ENCODE results near the gene HSD17B11. TPM values are rescaled to one million over a fixed set of nuclear protein-coding genes. Genes with fewer than 3 reads are reported as not detected.

Gene HSD17B11
- total and polyA plus RNA-seq, 2 of the 8 experiments (the other 6 are each of a cell fraction or from before 2014, with no cell fraction given) = 6.0 to 9.0 TPM

DNA sequence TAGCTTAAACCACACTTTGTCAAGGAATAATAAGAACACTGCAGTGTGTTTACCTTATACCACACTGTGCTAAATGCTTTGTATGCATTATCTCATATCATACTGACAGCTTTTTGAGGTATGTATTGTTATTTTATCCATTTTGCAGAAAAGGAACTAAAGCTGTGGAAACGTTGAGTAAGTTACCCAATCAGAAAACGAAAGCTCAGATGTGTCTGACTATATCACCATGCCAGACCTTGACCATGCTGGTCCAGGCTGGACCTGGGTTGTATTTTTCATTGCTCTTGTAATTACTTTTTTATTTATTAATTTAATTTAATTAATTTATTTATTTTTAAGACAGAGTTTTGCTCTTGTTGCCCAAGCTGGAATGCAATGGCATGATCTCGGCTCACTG, 2.1 kb downstream of the HSD17B11 start:
- Histone ChIP-seq H2BK5ac (ENCODE audit: low read depth, low read length) (no peak overlapping the region), H3K79me1 (ENCODE audit: low read depth, low read length) (peaks cover 2% of the 10 kb centered on the region; the same call in 1 of the 2 replicates), H4K5ac (ENCODE audit: insufficient read length, low read depth, low read length) (no peak overlapping the region), H3K23ac (ENCODE audit: insufficient read length) (no peak overlapping the region), H3K4me1 (replicated peaks in 1 of 4; ENCODE audit: control insufficient read depth in 3 of 4, insufficient read depth in 4 of 4, low read length in 3 of 4) (no peaks in the 10 kb centered on the region; a peak in 1 of 7 replicates), H3K9me3 (ENCODE audit: insufficient read depth in 2 of 2, low read depth in 1 of 2, low read length in 1 of 2) (peaks cover 0 to 2% of the 10 kb centered on the region in 2 experiments; a peak in 2 of 4 replicates), H3K79me2 (ENCODE audit: control insufficient read depth in 1 of 2, insufficient read depth in 2 of 2, low read length in 2 of 2) (no peaks in the 10 kb centered on the region; a peak in 1 of 4 replicates), H4K20me1 (replicated peaks in 1 of 2; ENCODE audit: control insufficient read depth in 1 of 2, insufficient read depth in 2 of 2, low read length in 2 of 2) (peaks cover 0 to 1% of the 10 kb centered on the region in 2 experiments), H3K14ac (ENCODE audit: insufficient read length) (no peak overlapping the region), H3K36me3 (ENCODE audit: control insufficient read depth in 2 of 4, insufficient read depth in 4 of 4, low read length in 3 of 4) (no peaks in the 10 kb centered on the region; a peak in 2 of 8 replicates), H3K27ac (ENCODE audit: low read depth, low read length) (no peak overlapping the region), H3K4me3 (ENCODE audit: extremely low read depth in 1 of 4, insufficient read depth in 2 of 4, low read depth in 3 of 4, low read length in 4 of 4) (no peak overlapping the region), H2AFZ (ENCODE audit: low read length) (no peak overlapping the region), H2BK12ac (ENCODE audit: low read depth, low read length) (no peak overlapping the region), H3K9ac (replicated peaks in 1 of 4; ENCODE audit: extremely low read depth in 1 of 4, low read depth in 3 of 4, low read length in 3 of 4) (no peak overlapping the region), H2BK120ac (replicated peaks; ENCODE audit: low read depth, low read length) (no peak overlapping the region), H3K4ac (replicated peaks; ENCODE audit: insufficient read length, low read depth, low read length) (no peak overlapping the region), H2AK5ac (ENCODE audit: low read depth, low read length) (no peak overlapping the region), H2BK20ac (ENCODE audit: low read length) (no peak overlapping the region), H2BK15ac (ENCODE audit: low read length) (no peak overlapping the region), H3K4me2 (ENCODE audit: insufficient read depth in 1 of 2, low read depth in 2 of 2, low read length in 2 of 2) (no peak overlapping the region), H3K23me2 (ENCODE audit: low read depth, low read length) (0 out of 2 replicates have a peak, but pooled peaks cover 3% of the 10 kb centered on the region), H4K8ac (ENCODE audit: extremely low read depth, insufficient read depth, low read length) (no peak overlapping the region), H4K91ac (replicated peaks; ENCODE audit: insufficient read length, low read length) (no peak overlapping the region), H3K56ac (replicated peaks; ENCODE audit: insufficient read length, low read depth, low read length) (no peak overlapping the region), H3K27me3 (replicated peaks in 1 of 4; ENCODE audit: control insufficient read depth in 3 of 4, extremely low read depth in 1 of 4, insufficient read depth in 3 of 4, low read length in 3 of 4) (no peaks in the 10 kb centered on the region), H3K18ac (ENCODE audit: extremely low read depth, low read length) (no peak overlapping the region)
- CTCF ChIA-PET (ENCODE audit: partially characterized antibody) = interaction anchor here (1.0 to 1.3 kb wide), 2 partner anchors 13 to 25 kb away, joined by 3 to 7 read pairs; no protein-coding TSS in a partner anchor
- no peak for DNase-seq (ENCODE audit: low read depth in 1 of 2, low spot score in 2 of 2)
- POLR2A ChIA-PET (ENCODE audit: partially characterized antibody) = interaction anchor here (1.1 kb wide), 1 partner anchor 33 kb away, joined by 3 read pairs; the partner anchor contains the start of gene NUDT9
- WGBS, 2 experiments (ENCODE audit: extremely low coverage in 1 of 2, insufficient coverage in 1 of 2, insufficient read length in 1 of 2, insufficient replicate concordance in 2 of 2, low coverage in 1 of 2, low lambda C conversion rate in 2 of 2, missing lambda C conversion rate in 1 of 2) = 91% methylated on average over 3 of the region's 3 CpGs; no CpG with 5 or more reads in 1 of the 2 experiments
- FAIRE-seq = no peak
- TF ChIP-seq NANOG (IDR thresholded peaks at IDR 0.05; ENCODE audit: insufficient read depth, low read depth, low read length, poor library complexity, severe bottlenecking) (no peak), ASH2L (IDR thresholded peaks at IDR 0.05; ENCODE audit: low read length) (no peak), JUN (IDR thresholded peaks at IDR 0.05; ENCODE audit: low read depth, low read length) (no peak), SUZ12 (IDR thresholded peaks at IDR 0.05; ENCODE audit: low read length) (no peak), RAD21 (IDR thresholded peaks at IDR 0.05 in 1 of 2, conservative IDR thresholded peaks at IDR 0.05 in 1 of 2; ENCODE audit: low read depth in 2 of 2, low read length in 2 of 2) (no peak), SRF (IDR thresholded peaks at IDR 0.05; ENCODE audit: low read depth, low read length) (no peak), POLR2AphosphoS5 (IDR thresholded peaks at IDR 0.05; ENCODE audit: low read depth, low read length) (no peak)
- TF ChIP-seq, protein P1, sequence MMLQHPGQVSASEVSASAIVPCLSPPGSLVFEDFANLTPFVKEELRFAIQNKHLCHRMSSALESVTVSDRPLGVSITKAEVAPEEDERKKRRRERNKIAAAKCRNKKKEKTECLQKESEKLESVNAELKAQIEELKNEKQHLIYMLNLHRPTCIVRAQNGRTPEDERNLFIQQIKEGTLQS (IDR thresholded peaks at IDR 0.05; ENCODE audit: insufficient read depth, low read depth, low read length) = no peak
- TF ChIP-seq, protein P2, sequence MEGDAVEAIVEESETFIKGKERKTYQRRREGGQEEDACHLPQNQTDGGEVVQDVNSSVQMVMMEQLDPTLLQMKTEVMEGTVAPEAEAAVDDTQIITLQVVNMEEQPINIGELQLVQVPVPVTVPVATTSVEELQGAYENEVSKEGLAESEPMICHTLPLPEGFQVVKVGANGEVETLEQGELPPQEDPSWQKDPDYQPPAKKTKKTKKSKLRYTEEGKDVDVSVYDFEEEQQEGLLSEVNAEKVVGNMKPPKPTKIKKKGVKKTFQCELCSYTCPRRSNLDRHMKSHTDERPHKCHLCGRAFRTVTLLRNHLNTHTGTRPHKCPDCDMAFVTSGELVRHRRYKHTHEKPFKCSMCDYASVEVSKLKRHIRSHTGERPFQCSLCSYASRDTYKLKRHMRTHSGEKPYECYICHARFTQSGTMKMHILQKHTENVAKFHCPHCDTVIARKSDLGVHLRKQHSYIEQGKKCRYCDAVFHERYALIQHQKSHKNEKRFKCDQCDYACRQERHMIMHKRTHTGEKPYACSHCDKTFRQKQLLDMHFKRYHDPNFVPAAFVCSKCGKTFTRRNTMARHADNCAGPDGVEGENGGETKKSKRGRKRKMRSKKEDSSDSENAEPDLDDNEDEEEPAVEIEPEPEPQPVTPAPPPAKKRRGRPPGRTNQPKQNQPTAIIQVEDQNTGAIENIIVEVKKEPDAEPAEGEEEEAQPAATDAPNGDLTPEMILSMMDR (IDR thresholded peaks at IDR 0.05; ENCODE audit: control extremely low read depth in 1 of 3, insufficient read depth in 1 of 3, low read depth in 1 of 3, low read length in 3 of 3) = no peak
- TF ChIP-seq, protein P3, sequence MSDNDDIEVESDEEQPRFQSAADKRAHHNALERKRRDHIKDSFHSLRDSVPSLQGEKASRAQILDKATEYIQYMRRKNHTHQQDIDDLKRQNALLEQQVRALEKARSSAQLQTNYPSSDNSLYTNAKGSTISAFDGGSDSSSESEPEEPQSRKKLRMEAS (IDR thresholded peaks at IDR 0.05) = no peak

Data from H1 (cell line).